Neural progenitor cell (in vitro differentiated cells): ENCODE results near the gene KCNH2. TPM values are rescaled to one million over a fixed set of nuclear protein-coding genes. Genes with fewer than 3 reads are reported as not detected.
"Not testable (repeated sequence)": the region's sequence is repeated elsewhere in the genome, so short reads cannot be mapped to it uniquely, and the experiment has no call there.

Experiments
- DNase-seq: peaks from one replicate; pipeline ENCODE4 v3.0.0-alpha.2; 2016; ENCODE audit warnings: low spot score
- H2AFZ ChIP-seq: fragments of 200-600 bp; sonication (generic); replicated peaks from 2 replicates; pipeline ENCODE4 v1.6.1; 2016; ENCODE audit warnings: antibody characterized with exemption
- H3F3A ChIP-seq: fragments of 200-600 bp; sonication (generic); 2 replicates; pipeline ENCODE4 v1.6.1; 2016; ENCODE audit warnings: antibody characterized with exemption, low read depth
- H3K27ac ChIP-seq: fragments of 200-600 bp; sonication (generic); 2 replicates; pipeline ENCODE4 v1.5.1; 2016; ENCODE audit warnings: mild to moderate bottlenecking
- H3K27me3 ChIP-seq: fragments of 200-600 bp; sonication (generic); 2 replicates; pipeline ENCODE4 v1.6.1; 2016; ENCODE audit warnings: mild to moderate bottlenecking, moderate library complexity
- H3K36me3 ChIP-seq: fragments of 200-600 bp; sonication (generic); 2 replicates; pipeline ENCODE4 v1.5.1; 2016
- H3K4me1 ChIP-seq: fragments of 200-600 bp; sonication (generic); 2 replicates; pipeline ENCODE4 v1.6.1; 2016; ENCODE audit warnings: mixed run types
- H3K4me2 ChIP-seq: fragments of 200-600 bp; sonication (generic); 2 replicates; pipeline ENCODE4 v1.6.1; 2016
- H3K4me3 ChIP-seq: fragments of 200-600 bp; sonication (generic); 2 replicates; pipeline ENCODE4 v1.5.1; 2016
- H3K79me2 ChIP-seq: fragments of 200-600 bp; sonication (generic); 2 replicates; pipeline ENCODE4 v1.6.1; 2016; ENCODE audit warnings: low read depth
- H3K9ac ChIP-seq: fragments of 200-600 bp; sonication (generic); 2 replicates; pipeline ENCODE4 v1.6.1; 2016
- H3K9me3 ChIP-seq: fragments of 200-600 bp; sonication (generic); 2 replicates; pipeline ENCODE4 v1.5.1; 2016; ENCODE audit warnings: low read depth
- H4K20me1 ChIP-seq: fragments of 200-600 bp; sonication (generic); 2 replicates; pipeline ENCODE4 v1.6.1; 2016; ENCODE audit warnings: low read depth
- H3K27ac Mint-ChIP-seq: 3 replicates; pipeline ENCODE4 v1.8.0; 2021; ENCODE audit warnings: mixed read lengths
- H3K27me3 Mint-ChIP-seq: 2 replicates; pipeline ENCODE4 v1.8.0; 2022; ENCODE audit warnings: low read depth, mild to moderate bottlenecking, inconsistent platforms, moderate library complexity, mixed read lengths; ENCODE audit not compliant: insufficient read depth
- H3K36me3 Mint-ChIP-seq: 3 replicates; pipeline ENCODE4 v1.8.0; 2021; ENCODE audit warnings: mixed read lengths
- H3K4me1 Mint-ChIP-seq: 3 replicates; pipeline ENCODE4 v1.8.0; 2021; ENCODE audit warnings: mixed read lengths
- H3K4me3 Mint-ChIP-seq: 3 replicates; pipeline ENCODE4 v1.8.0; 2021; ENCODE audit warnings: mild to moderate bottlenecking, moderate library complexity, mixed read lengths
- H3K9me3 Mint-ChIP-seq: 3 replicates; pipeline ENCODE4 v1.8.0; 2020; ENCODE audit warnings: mixed read lengths
- CTCF ChIP-seq: fragments of 200-600 bp; sonication (generic); IDR thresholded peaks from 2 replicates; pipeline ENCODE4 v1.5.1; 2017; ENCODE audit warnings: antibody characterized with exemption, mild to moderate bottlenecking
- EZH2 ChIP-seq: fragments of 200-600 bp; sonication (generic); IDR thresholded peaks from 2 replicates; pipeline ENCODE4 v1.6.1; 2017; ENCODE audit warnings: antibody characterized with exemption, mild to moderate bottlenecking, moderate library complexity
- EZH2phosphoT487 ChIP-seq: fragments of 200-600 bp; sonication (generic); IDR thresholded peaks from 2 replicates; pipeline ENCODE4 v1.6.1; 2017; ENCODE audit warnings: antibody characterized with exemption
- total RNA-seq: library from RNA; depleted of rRNA; stranded (reverse); fragments of >200 nt; gene quantifications from 2 replicates; pipeline ENCODE4 v1.2.3, GENCODE V29; 2015; ENCODE audit warnings: low replicate concordance

KCNH2 gene
- total RNA-seq, 1 donor from 2014 or later = 2.6 TPM

GRCh38 chr7:151013356-151013732 lies 35.2 kb upstream of the KCNH2 start:
- H3K4me3 ChIP-seq = peak overlapping the region; percentile 50
- no peaks in the 10 kb centered on the region for H3K9me3 ChIP-seq
- peaks cover 55% of the 10 kb centered on the region for H3K4me1 Mint-ChIP-seq
- H3K4me2 ChIP-seq = peak overlapping the region; percentile 70
- H3K27me3 ChIP-seq = peaks cover 37% of the 10 kb centered on the region
- no peaks in the 10 kb centered on the region for H3K36me3 ChIP-seq
- no peak for DNase-seq
- H3K27ac Mint-ChIP-seq = no peak overlapping the region
- peaks cover 41% of the 10 kb centered on the region for H3K4me1 ChIP-seq
- peaks cover 10% of the 10 kb centered on the region for H3K36me3 Mint-ChIP-seq
- no peak overlapping the region for H3K27ac ChIP-seq
- peak overlapping the region; percentile 60 for H2AFZ ChIP-seq
- TF ChIP-seq CTCF (no peak), EZH2phosphoT487 (no peak), EZH2 (no peak)
- no peaks in the 10 kb centered on the region for H4K20me1 ChIP-seq
- no peak overlapping the region for H3K9ac ChIP-seq
- H3K4me3 Mint-ChIP-seq = no peak overlapping the region
- peaks cover 32% of the 10 kb centered on the region for H3F3A ChIP-seq
- peaks cover 1% of the 10 kb centered on the region for H3K9me3 Mint-ChIP-seq
- peaks cover 7% of the 10 kb centered on the region for H3K27me3 Mint-ChIP-seq
- no peaks in the 10 kb centered on the region for H3K79me2 ChIP-seq

GRCh38 chr7:151012911-151013347 lies 34.8 kb upstream of the KCNH2 start:
- Histone ChIP-seq H2AFZ (peak overlapping the region; percentile 46), H3K4me1 (peaks cover 44% of the 10 kb centered on the region), H3K27ac (no peak overlapping the region), H3K36me3 (no peaks in the 10 kb centered on the region), H3K9ac (no peak overlapping the region), H3K9me3 (no peaks in the 10 kb centered on the region), H3F3A (peaks cover 36% of the 10 kb centered on the region), H3K79me2 (no peaks in the 10 kb centered on the region), H3K4me3 (peak overlapping the region; percentile 27), H3K27me3 (peaks cover 33% of the 10 kb centered on the region), H4K20me1 (no peaks in the 10 kb centered on the region), H3K4me2 (peak overlapping the region; percentile 70)
- peaks cover 10% of the 10 kb centered on the region for H3K36me3 Mint-ChIP-seq
- peaks cover 1% of the 10 kb centered on the region for H3K9me3 Mint-ChIP-seq
- DNase-seq = peak; percentile 85
- peaks cover 55% of the 10 kb centered on the region for H3K4me1 Mint-ChIP-seq
- H3K27me3 Mint-ChIP-seq = peaks cover 6% of the 10 kb centered on the region
- H3K4me3 Mint-ChIP-seq = peak overlapping the region; percentile 33
- TF ChIP-seq CTCF (peak; percentile 71), EZH2 (no peak)
- peak overlapping the region; percentile 27 for H3K27ac Mint-ChIP-seq

- H3K36me3 ChIP-seq = no peaks in the 10 kb centered on the region
- peaks cover 25% of the 10 kb centered on the region for H3K27me3 ChIP-seq
- Mint-ChIP-seq H3K4me1 (peaks cover 53% of the 10 kb centered on the region), H3K4me3 (peak overlapping the region; percentile 33), H3K9me3 (peaks cover 1% of the 10 kb centered on the region), H3K27me3 (peaks cover 9% of the 10 kb centered on the region), H3K36me3 (peaks cover 10% of the 10 kb centered on the region), H3K27ac (peak overlapping the region; percentile 91)
- peaks cover 35% of the 10 kb centered on the region for H3F3A ChIP-seq
- DNase-seq = no peak
- no peaks in the 10 kb centered on the region for H3K9me3 ChIP-seq
- no peak overlapping the region for H3K27ac ChIP-seq
- no peaks in the 10 kb centered on the region for H3K79me2 ChIP-seq
- TF ChIP-seq CTCF = no peak
- TF ChIP-seq EZH2phosphoT487 = no peak
- no peak for TF ChIP-seq EZH2
- peaks cover 42% of the 10 kb centered on the region for H3K4me1 ChIP-seq
- peak overlapping the region; percentile 46 for H2AFZ ChIP-seq
- peak overlapping the region; percentile 70 for H3K4me2 ChIP-seq
- no peak overlapping the region for H3K4me3 ChIP-seq
- H3K9ac ChIP-seq = no peak overlapping the region
- H4K20me1 ChIP-seq = no peaks in the 10 kb centered on the region
These were observed 34.0 kb upstream of the KCNH2 start for GRCh38 chr7:151012031-151012692.

GRCh38 chr7:151011616-151012015 lies 33.5 kb upstream of the KCNH2 start:
- H3K9me3 ChIP-seq = not testable (repeated sequence)

More at GRCh38 chr7:151011616-151012015, 33.5 kb upstream of the KCNH2 start:
- H3K36me3 Mint-ChIP-seq, H3K4me2 ChIP-seq, H3K79me2 ChIP-seq, DNase-seq, H3K9ac ChIP-seq, H2AFZ ChIP-seq, H3K36me3 ChIP-seq, H3K27me3 Mint-ChIP-seq, H3K9me3 Mint-ChIP-seq, H4K20me1 ChIP-seq, H3K4me3 ChIP-seq, H3K27ac ChIP-seq: not testable (repeated sequence)
- peak overlapping the region; percentile 30 for H3K4me3 Mint-ChIP-seq
- peak overlapping the region; percentile 91 for H3K27ac Mint-ChIP-seq
- H3K4me1 Mint-ChIP-seq = peaks cover 54% of the 10 kb centered on the region
- peaks cover 42% of the 10 kb centered on the region for H3K4me1 ChIP-seq
- H3K27me3 ChIP-seq = peaks cover 20% of the 10 kb centered on the region
- H3F3A ChIP-seq = peaks cover 35% of the 10 kb centered on the region
